Epithelial cell of prostate (primary cell): Measurements from ENCODE around the gene DGKZ.
A peak's percentile ranks its signal among the peaks of the same experiment; 100 is the strongest.

ENCODE experiments used
- DNase-seq: peaks from one replicate; pipeline ENCODE4 v3.0.0-alpha.2; 2011; ENCODE audit warnings: low read depth, low spot score
- H3K27ac ChIP-seq: fragments of 450-650 bp; 2 replicates; pipeline ENCODE4 v1.5.1; 2017; ENCODE audit warnings: mild to moderate bottlenecking

Gene DGKZ

GRCh38 chr11:46341454-46341853, 5.8 kb upstream of the DGKZ start:
- DNase-seq: no peak
- no peak overlapping the region for H3K27ac ChIP-seq

- no peak overlapping the region for H3K27ac ChIP-seq
- DNase-seq: no peak
Observed at GRCh38 chr11:46342239-46342638, 5.0 kb upstream of the DGKZ start.

- H3K27ac ChIP-seq: peak overlapping the region; percentile 80
- no peak for DNase-seq
Observed at GRCh38 chr11:46343520-46343919, 3.7 kb upstream of the DGKZ start.

GRCh38 chr11:46345131-46345597, 2.1 kb upstream of the DGKZ start:
- H3K27ac ChIP-seq: peak overlapping the region; percentile 80
- peak; percentile 54 for DNase-seq

- H3K27ac ChIP-seq: peak overlapping the region; percentile 80
- no peak for DNase-seq
Observed at GRCh38 chr11:46345881-46346484, 1.3 kb upstream of the DGKZ start.

- H3K27ac ChIP-seq: peak overlapping the region; percentile 40
- DNase-seq: no peak
Observed at GRCh38 chr11:46347637-46348311, 511 bp downstream of the DGKZ start.

GRCh38 chr11:46348566-46349401, 1.5 kb downstream of the DGKZ start:
- no peak overlapping the region for H3K27ac ChIP-seq
- DNase-seq: no peak

GRCh38 chr11:46350695-46351094, 3.4 kb downstream of the DGKZ start:
- H3K27ac ChIP-seq: no peak overlapping the region

GRCh38 chr11:46351148-46351547, 3.9 kb downstream of the DGKZ start:
- H3K27ac ChIP-seq: no peak overlapping the region
- no peak for DNase-seq

More at GRCh38 chr11:46350695-46351094, 3.4 kb downstream of the DGKZ start:
- no peak for DNase-seq

- H3K27ac ChIP-seq: peak overlapping the region; percentile 49
- DNase-seq: no peak
Observed at GRCh38 chr11:46351606-46352005, 4.3 kb downstream of the DGKZ start.

- peak overlapping the region; percentile 49 for H3K27ac ChIP-seq
- no peak for DNase-seq
Observed at GRCh38 chr11:46352063-46352841, 5.0 kb downstream of the DGKZ start.

- DNase-seq: no peak
- no peak overlapping the region for H3K27ac ChIP-seq
Observed at GRCh38 chr11:46353698-46354097, 6.4 kb downstream of the DGKZ start.

- H3K27ac ChIP-seq: peak overlapping the region; percentile 85
- no peak for DNase-seq
Observed at GRCh38 chr11:46356924-46357482, 9.7 kb downstream of the DGKZ start.

GRCh38 chr11:46357483-46357936, 10.2 kb downstream of the DGKZ start:
- no peak for DNase-seq
- H3K27ac ChIP-seq: peak overlapping the region; percentile 85

- no peak overlapping the region for H3K27ac ChIP-seq
- DNase-seq: no peak
Observed at GRCh38 chr11:46359953-46360352, 12.7 kb downstream of the DGKZ start.

- no peak for DNase-seq
- no peak overlapping the region for H3K27ac ChIP-seq
Observed at GRCh38 chr11:46360878-46361277, 13.6 kb downstream of the DGKZ start.

- no peak overlapping the region for H3K27ac ChIP-seq
- no peak for DNase-seq
Observed at GRCh38 chr11:46361283-46362155, 14.3 kb downstream of the DGKZ start.

GRCh38 chr11:46362156-46363030, 15.1 kb downstream of the DGKZ start:
- peak overlapping the region; percentile 41 for H3K27ac ChIP-seq
- no peak for DNase-seq
